NCI-H2227 (cell line): ENCODE measurements around the gene PROSER3.
"Not testable (repeated sequence)": the region's sequence is repeated elsewhere in the genome, so short reads cannot be mapped to it uniquely, and the experiment has no call there.

Experiments used
- DNase-seq: peaks from one replicate; lab custom pipeline; 2025; ENCODE audit not compliant: unreplicated experiment; lab: John Stamatoyannopoulos, UW

Gene PROSER3

GRCh38 chr19:35722461-35722860, 35.5 kb upstream of the PROSER3 start:
- DNase-seq = no peak

- no peak for DNase-seq
Measured at GRCh38 chr19:35722897-35723296, 35.1 kb upstream of the PROSER3 start.

GRCh38 chr19:35723671-35724070, 34.3 kb upstream of the PROSER3 start:
- DNase-seq = no peak

GRCh38 chr19:35724132-35724531, 33.8 kb upstream of the PROSER3 start:
- DNase-seq = not testable (repeated sequence)

GRCh38 chr19:35724560-35724959, 33.4 kb upstream of the PROSER3 start:
- no peak for DNase-seq

- no peak for DNase-seq
Measured at GRCh38 chr19:35725216-35725861, 32.6 kb upstream of the PROSER3 start.

- no peak for DNase-seq
Measured at GRCh38 chr19:35727053-35727955, 30.7 kb upstream of the PROSER3 start.

- no peak for DNase-seq
Measured at GRCh38 chr19:35727956-35728706, 29.8 kb upstream of the PROSER3 start.

- no peak for DNase-seq
Measured at GRCh38 chr19:35729021-35729420, 29.0 kb upstream of the PROSER3 start.

GRCh38 chr19:35729763-35730162, 28.2 kb upstream of the PROSER3 start:
- no peak for DNase-seq

GRCh38 chr19:35730326-35730725, 27.6 kb upstream of the PROSER3 start:
- no peak for DNase-seq

- DNase-seq = no peak
Measured at GRCh38 chr19:35731353-35731752, 26.6 kb upstream of the PROSER3 start.

- no peak for DNase-seq
Measured at GRCh38 chr19:35731779-35732405, 26.1 kb upstream of the PROSER3 start.

GRCh38 chr19:35732540-35733179, 25.3 kb upstream of the PROSER3 start:
- DNase-seq = no peak

GRCh38 chr19:35733180-35734125, 24.5 kb upstream of the PROSER3 start:
- no peak for DNase-seq

GRCh38 chr19:35734273-35734672, 23.7 kb upstream of the PROSER3 start:
- DNase-seq = no peak

GRCh38 chr19:35734889-35735288, 23.1 kb upstream of the PROSER3 start:
- no peak for DNase-seq

GRCh38 chr19:35736913-35737886, 20.8 kb upstream of the PROSER3 start:
- DNase-seq = no peak
